Smooth muscle cell (in vitro differentiated cells): ENCODE data around the gene KANK4. TPM values are rescaled to one million over a fixed set of nuclear protein-coding genes. Genes with fewer than 3 reads are reported as not detected.
"Not testable (repeated sequence)": the region's sequence is repeated elsewhere in the genome, so short reads cannot be mapped to it uniquely, and the experiment has no call there.

ENCODE experiments used
- DNase-seq: peaks from one replicate; lab custom pipeline; 2025; ENCODE audit not compliant: unreplicated experiment; lab: John Stamatoyannopoulos, UW
- H2AFZ ChIP-seq: fragments of 200-600 bp; sonication (generic); 2 replicates; pipeline ENCODE4 v1.6.0; 2016; ENCODE audit warnings: antibody characterized with exemption, low read depth, mild to moderate bottlenecking
- H3F3A ChIP-seq: fragments of 200-600 bp; sonication (generic); 2 replicates; pipeline ENCODE4 v1.6.0; 2017; ENCODE audit warnings: antibody characterized with exemption, low read depth
- H3K27ac ChIP-seq: fragments of 200-600 bp; sonication (generic); 2 replicates; pipeline ENCODE4 v1.5.1; 2016; ENCODE audit warnings: low read depth, mild to moderate bottlenecking
- H3K27me3 ChIP-seq: fragments of 200-600 bp; sonication (generic); 2 replicates; pipeline ENCODE4 v1.6.1; 2016; ENCODE audit warnings: low read depth, mild to moderate bottlenecking
- H3K36me3 ChIP-seq: fragments of 200-600 bp; sonication (generic); 2 replicates; pipeline ENCODE4 v1.5.1; 2016; ENCODE audit warnings: low read depth
- H3K4me1 ChIP-seq: fragments of 200-600 bp; sonication (generic); 2 replicates; pipeline ENCODE4 v1.5.1; 2016; ENCODE audit warnings: low read depth
- H3K4me2 ChIP-seq: fragments of 200-600 bp; sonication (generic); 2 replicates; pipeline ENCODE4 v1.6.0; 2016; ENCODE audit warnings: mild to moderate bottlenecking
- H3K4me3 ChIP-seq: fragments of 200-600 bp; sonication (generic); 2 replicates; pipeline ENCODE4 v1.5.1; 2016; ENCODE audit warnings: mild to moderate bottlenecking
- H3K79me2 ChIP-seq: fragments of 200-600 bp; sonication (generic); 2 replicates; pipeline ENCODE4 v1.6.0; 2016; ENCODE audit warnings: low read depth, mild to moderate bottlenecking
- H3K9ac ChIP-seq: fragments of 200-600 bp; sonication (generic); 2 replicates; pipeline ENCODE4 v1.6.0; 2016; ENCODE audit warnings: low read depth
- H3K9me3 ChIP-seq: fragments of 200-600 bp; sonication (generic); replicated peaks from 2 replicates; pipeline ENCODE4 v1.5.1; 2016; ENCODE audit warnings: low read depth
- H4K20me1 ChIP-seq: fragments of 200-600 bp; sonication (generic); 2 replicates; pipeline ENCODE4 v1.6.0; 2016; ENCODE audit warnings: low read depth
- WGBS: methylation state at CpG from one replicate; pipeline ENCODE4 v1.1.7; 2016; ENCODE audit warnings: low lambda C conversion rate; 5-methylcytosine and 5-hydroxymethylcytosine counted together
- polyA plus RNA-seq: library from polyadenylated mRNA; unstranded; fragments of >200 nt; fragmentation: Nextera tagmentation; extraction: Ambion mirVana; gene quantifications from 2 replicates; pipeline ENCODE4 v1.2.1, GENCODE V29; 2016
- total RNA-seq: library from RNA; depleted of rRNA; stranded (reverse); fragments of >200 nt; gene quantifications from 2 replicates; pipeline ENCODE4 v1.2.3, GENCODE V29; 2014
- TF ChIP-seq, protein P1 (sequence below): fragments of 200-600 bp; sonication (generic); IDR thresholded peaks from 2 replicates; pipeline ENCODE4 v1.5.1; 2017; ENCODE audit warnings: borderline replicate concordance, mild to moderate bottlenecking, antibody characterized with exemption; ENCODE audit not compliant: insufficient read depth, poor library complexity, severe bottlenecking

The KANK4 gene
- total and polyA plus RNA-seq, 2 experiments from 2014 or later = 69.2 to 77.8 TPM

DNA sequence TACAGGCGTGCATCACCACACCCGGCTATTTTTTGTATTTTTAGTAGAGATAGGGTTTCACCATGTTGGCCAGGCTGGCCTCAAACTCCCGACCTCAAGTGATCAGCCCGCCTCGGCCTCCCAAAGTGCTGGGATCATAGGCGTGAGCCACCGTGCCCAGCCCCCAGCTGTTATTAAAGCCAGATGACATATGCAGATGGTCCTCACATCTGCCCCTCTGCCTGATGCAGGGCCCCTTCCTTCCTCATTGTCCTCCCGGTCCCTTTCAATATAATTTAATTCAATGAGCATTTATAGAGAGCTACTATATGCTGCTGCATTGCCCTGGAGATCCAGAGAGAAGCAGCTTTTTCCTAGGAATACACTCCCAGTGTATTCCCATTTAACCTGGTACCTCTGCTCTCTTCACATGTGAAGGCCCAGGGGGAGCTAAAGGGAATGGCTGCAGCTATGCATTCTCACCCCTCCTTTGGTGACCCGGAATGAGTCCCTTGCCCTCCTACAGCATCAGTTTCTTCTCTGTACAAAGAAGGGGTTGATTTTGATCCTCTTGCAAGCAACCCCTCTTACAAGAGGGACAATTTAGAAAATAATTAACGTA lies 69.0 kb downstream of the KANK4 start:
- Histone ChIP-seq H3K27me3 (no peaks in the 10 kb centered on the region), H3K27ac (no peak overlapping the region), H3K9ac (no peak overlapping the region), H3F3A (no peaks in the 10 kb centered on the region), H2AFZ (no peak overlapping the region), H3K4me2 (no peak overlapping the region), H3K4me1 (no peaks in the 10 kb centered on the region), H3K9me3 (no peaks in the 10 kb centered on the region), H3K79me2 (no peaks in the 10 kb centered on the region), H3K36me3 (peaks cover 8% of the 10 kb centered on the region), H3K4me3 (no peak overlapping the region), H4K20me1 (peaks cover 32% of the 10 kb centered on the region)
- 84% methylated on average over 10 of the region's 10 CpGs for WGBS
- TF ChIP-seq, protein P1, sequence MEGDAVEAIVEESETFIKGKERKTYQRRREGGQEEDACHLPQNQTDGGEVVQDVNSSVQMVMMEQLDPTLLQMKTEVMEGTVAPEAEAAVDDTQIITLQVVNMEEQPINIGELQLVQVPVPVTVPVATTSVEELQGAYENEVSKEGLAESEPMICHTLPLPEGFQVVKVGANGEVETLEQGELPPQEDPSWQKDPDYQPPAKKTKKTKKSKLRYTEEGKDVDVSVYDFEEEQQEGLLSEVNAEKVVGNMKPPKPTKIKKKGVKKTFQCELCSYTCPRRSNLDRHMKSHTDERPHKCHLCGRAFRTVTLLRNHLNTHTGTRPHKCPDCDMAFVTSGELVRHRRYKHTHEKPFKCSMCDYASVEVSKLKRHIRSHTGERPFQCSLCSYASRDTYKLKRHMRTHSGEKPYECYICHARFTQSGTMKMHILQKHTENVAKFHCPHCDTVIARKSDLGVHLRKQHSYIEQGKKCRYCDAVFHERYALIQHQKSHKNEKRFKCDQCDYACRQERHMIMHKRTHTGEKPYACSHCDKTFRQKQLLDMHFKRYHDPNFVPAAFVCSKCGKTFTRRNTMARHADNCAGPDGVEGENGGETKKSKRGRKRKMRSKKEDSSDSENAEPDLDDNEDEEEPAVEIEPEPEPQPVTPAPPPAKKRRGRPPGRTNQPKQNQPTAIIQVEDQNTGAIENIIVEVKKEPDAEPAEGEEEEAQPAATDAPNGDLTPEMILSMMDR = no peak
- no peak for DNase-seq

GRCh38 chr1:62247391-62248168 lies 71.7 kb downstream of the KANK4 start:
- Histone ChIP-seq H3K9me3 (no peaks in the 10 kb centered on the region), H3F3A (no peaks in the 10 kb centered on the region), H3K4me1 (no peaks in the 10 kb centered on the region), H3K9ac (no peak overlapping the region), H3K4me2 (no peak overlapping the region), H2AFZ (no peak overlapping the region), H3K27me3 (no peaks in the 10 kb centered on the region), H4K20me1 (peaks cover 13% of the 10 kb centered on the region), H3K27ac (no peak overlapping the region), H3K4me3 (no peak overlapping the region), H3K79me2 (no peaks in the 10 kb centered on the region), H3K36me3 (peaks cover 4% of the 10 kb centered on the region)
- TF ChIP-seq, protein P1 = no peak
- 73% methylated on average over 14 of the region's 14 CpGs for WGBS
- DNase-seq = no peak

DNA sequence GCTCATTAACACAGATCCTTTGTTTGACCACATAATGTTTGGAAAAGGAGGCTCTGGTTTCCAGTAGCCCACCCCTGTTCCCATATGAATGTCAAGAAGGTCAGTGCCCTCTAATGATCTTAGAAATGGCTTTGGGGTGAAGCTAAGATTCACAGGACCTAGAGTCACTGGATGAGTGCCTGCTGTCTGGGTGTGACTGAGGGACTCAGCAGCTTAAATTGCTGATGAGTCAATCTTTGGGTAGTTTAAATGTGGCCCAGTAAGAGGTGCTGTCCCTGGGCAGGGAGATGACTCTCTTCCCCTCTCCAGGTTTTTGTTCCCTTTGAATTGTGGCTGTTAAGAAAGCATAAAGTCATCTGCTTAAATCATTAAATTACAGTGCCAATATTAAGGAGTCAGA lies 74.0 kb downstream of the KANK4 start:
- H3K9me3 ChIP-seq = no peaks in the 10 kb centered on the region
- H3K4me3 ChIP-seq = no peak overlapping the region
- no peak overlapping the region for H3K4me2 ChIP-seq
- H3K27ac ChIP-seq = no peak overlapping the region
- H2AFZ ChIP-seq = no peak overlapping the region
- TF ChIP-seq, protein P1 = no peak
- no peaks in the 10 kb centered on the region for H3K27me3 ChIP-seq
- peaks cover 2% of the 10 kb centered on the region for H3K36me3 ChIP-seq
- H3K79me2 ChIP-seq = no peaks in the 10 kb centered on the region
- H3K4me1 ChIP-seq = no peaks in the 10 kb centered on the region
- peaks cover 6% of the 10 kb centered on the region for H4K20me1 ChIP-seq
- DNase-seq = no peak
- no peak overlapping the region for H3K9ac ChIP-seq
- no peaks in the 10 kb centered on the region for H3F3A ChIP-seq

DNA sequence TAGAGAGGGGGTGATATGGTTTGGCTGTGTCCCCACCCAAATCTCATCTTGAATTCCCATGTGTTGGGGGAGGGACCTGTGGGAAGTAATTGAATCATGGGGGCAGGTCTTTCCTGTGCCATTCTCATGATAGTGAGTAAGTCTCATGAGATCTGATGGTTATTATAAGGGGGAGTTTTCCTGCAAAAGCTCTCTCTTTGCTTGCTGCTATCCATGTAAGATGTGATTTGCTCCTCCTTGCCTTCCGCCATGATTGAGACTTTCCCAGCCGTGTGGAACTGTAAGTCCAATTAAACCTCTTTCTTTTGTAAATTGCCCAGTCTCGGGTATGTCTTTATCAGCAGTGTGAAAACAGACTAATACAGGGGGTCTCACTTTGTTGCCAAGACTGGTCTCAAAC lies 74.9 kb downstream of the KANK4 start:
- 98% methylated on average over 3 of the region's 3 CpGs for WGBS
- H4K20me1 ChIP-seq, H2AFZ ChIP-seq, H3F3A ChIP-seq, H3K9ac ChIP-seq, H3K27me3 ChIP-seq, H3K4me1 ChIP-seq, DNase-seq, H3K4me2 ChIP-seq, H3K79me2 ChIP-seq, H3K27ac ChIP-seq, H3K4me3 ChIP-seq, H3K36me3 ChIP-seq, H3K9me3 ChIP-seq: not testable (repeated sequence)
